Middle frontal gyrus (tissue), 1 donor: Measurements from ENCODE around the gene UNC50.

ENCODE experiments used
- DNase-seq: peaks from one replicate; pipeline ENCODE4 v3.0.0-alpha.2; 2015; ENCODE audit warnings: low spot score; ENCODE audit errors: extremely low spot score

The UNC50 gene

GRCh38 chr2:98608116-98608961, at the start of gene UNC50, which contains the start of gene COA5:
UNC50 (plus strand) TSS chr2:98608589; CDS start chr2:98609760, 1,171 bp downstream.
COA5 (minus strand) TSS chr2:98608512; CDS start chr2:98608405, 107 bp downstream.
- peak; percentile 80 for DNase-seq

GRCh38 chr2:98558852-98559530, 49.4 kb upstream of the UNC50 start:
- no peak for DNase-seq

GRCh38 chr2:98559581-98559980, 48.8 kb upstream of the UNC50 start:
- no peak for DNase-seq

GRCh38 chr2:98560256-98560771, 48.1 kb upstream of the UNC50 start:
- no peak for DNase-seq

- DNase-seq = no peak
Observed at GRCh38 chr2:98561018-98561417, 47.4 kb upstream of the UNC50 start.

GRCh38 chr2:98561902-98562695, 46.3 kb upstream of the UNC50 start:
- DNase-seq = no peak

- DNase-seq = no peak
Observed at GRCh38 chr2:98563394-98563793, 45.0 kb upstream of the UNC50 start.

GRCh38 chr2:98564541-98565132, 43.8 kb upstream of the UNC50 start:
- DNase-seq = no peak

GRCh38 chr2:98565286-98565860, 43.0 kb upstream of the UNC50 start:
- DNase-seq = no peak

GRCh38 chr2:98565941-98566340, 42.4 kb upstream of the UNC50 start:
- no peak for DNase-seq

- no peak for DNase-seq
Observed at GRCh38 chr2:98568161-98568956, 40.0 kb upstream of the UNC50 start.

GRCh38 chr2:98569197-98569793, 39.1 kb upstream of the UNC50 start:
- DNase-seq = no peak

GRCh38 chr2:98569915-98570314, 38.5 kb upstream of the UNC50 start:
- DNase-seq = no peak

GRCh38 chr2:98570356-98570755, 38.0 kb upstream of the UNC50 start:
- DNase-seq = no peak

GRCh38 chr2:98571121-98571701, 37.2 kb upstream of the UNC50 start:
- no peak for DNase-seq

- DNase-seq = no peak
Observed at GRCh38 chr2:98571796-98572195, 36.6 kb upstream of the UNC50 start.

GRCh38 chr2:98572211-98572610, 36.2 kb upstream of the UNC50 start:
- no peak for DNase-seq

- no peak for DNase-seq
Observed at GRCh38 chr2:98572676-98573075, 35.7 kb upstream of the UNC50 start.

- DNase-seq = no peak
Observed at GRCh38 chr2:98573426-98573825, 35.0 kb upstream of the UNC50 start.
